Measurements from ENCODE around the gene SOAT2. TPM values are rescaled to one million over a fixed set of nuclear protein-coding genes. Genes with fewer than 3 reads are reported as not detected.
"Not testable (repeated sequence)": the region's sequence is repeated elsewhere in the genome, so short reads cannot be mapped to it uniquely, and the experiment has no call there.

Gene SOAT2
- total and polyA plus RNA-seq, 2 donors: 0.61 to 0.71 TPM

DNA sequence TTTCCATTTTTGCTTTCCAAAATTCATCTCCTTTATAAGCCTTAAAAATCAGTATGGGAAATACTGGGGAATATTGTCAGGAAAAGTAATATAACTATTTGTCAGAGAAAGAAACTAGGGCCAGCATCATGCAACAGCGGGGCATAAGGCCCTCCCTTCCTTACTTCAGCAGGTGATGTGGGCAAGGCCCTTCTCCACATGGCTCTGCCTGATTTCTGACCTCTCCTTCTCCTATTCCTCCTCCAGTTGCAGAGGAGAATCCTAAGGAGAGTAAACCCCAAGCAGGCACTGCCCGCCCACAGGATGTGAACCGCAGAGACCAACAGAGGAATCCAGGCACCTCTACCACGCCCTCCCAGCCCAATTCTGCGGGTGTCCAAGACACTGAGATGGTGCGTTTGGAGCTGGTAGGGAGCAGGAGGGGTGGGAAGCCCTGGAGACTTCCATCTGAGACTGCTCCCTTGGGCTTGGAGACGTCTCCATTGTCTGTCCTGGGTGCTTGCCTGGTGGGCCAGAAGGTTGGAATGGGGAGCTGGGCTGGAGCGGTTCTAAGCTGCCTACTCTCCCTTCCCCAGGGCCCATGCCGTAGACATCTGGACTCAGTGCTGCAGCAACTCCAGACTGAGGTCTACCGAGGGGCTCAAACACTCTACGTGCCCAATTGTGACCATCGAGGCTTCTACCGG, 2.7 kb upstream of the SOAT2 start:
- no peak for DNase-seq (ENCODE audit: low read depth in 6 of 9, low spot score in 9 of 9)

GRCh38 chr12:53101266-53101665, 2.0 kb upstream of the SOAT2 start:
- peaks cover 16 to 56% of the 10 kb centered on the region in 2 donors for H3K4me1 ChIP-seq (ENCODE audit: control insufficient read depth in 2 of 2, insufficient read depth in 2 of 2, low read length in 2 of 2)
- WGBS: 97% methylated on average over 7 of the region's 7 CpGs

More for the DNA sequence above, 2.7 kb upstream of the SOAT2 start:
- 94% methylated on average over 13 of the region's 13 CpGs for WGBS
- Histone ChIP-seq H3K36me3 (ENCODE audit: control insufficient read depth in 2 of 2, insufficient read depth in 2 of 2, low read length in 1 of 2) (no peaks in the 10 kb centered on the region), H3K4me1 (ENCODE audit: control insufficient read depth in 2 of 2, insufficient read depth in 2 of 2, low read length in 2 of 2) (peaks cover 16 to 56% of the 10 kb centered on the region in 2 donors), H3K27ac (ENCODE audit: low read depth in 1 of 2, low read length in 1 of 2) (no peak overlapping the region), H3K9me3 (ENCODE audit: control insufficient read depth in 2 of 2, insufficient read depth in 1 of 2, low read length in 1 of 2) (no peaks in the 10 kb centered on the region), H3K4me3 (ENCODE audit: low read length in 2 of 2) (no peak overlapping the region), H3K27me3 (ENCODE audit: control insufficient read depth in 2 of 2, insufficient read depth in 1 of 2, low read length in 1 of 2) (peaks cover 14 to 37% of the 10 kb centered on the region in 2 donors)

GRCh38 chr12:53101931-53102781, 1.1 kb upstream of the SOAT2 start:
- Histone ChIP-seq H3K36me3 (ENCODE audit: control insufficient read depth in 2 of 2, insufficient read depth in 2 of 2, low read length in 1 of 2) (no peaks in the 10 kb centered on the region), H3K27ac (ENCODE audit: low read depth in 1 of 2, low read length in 1 of 2) (peak overlapping the region in 1 of 2 donors; percentile 72), H3K27me3 (ENCODE audit: control insufficient read depth in 2 of 2, insufficient read depth in 1 of 2, low read length in 1 of 2) (peaks cover 8 to 22% of the 10 kb centered on the region in 2 donors), H3K4me1 (ENCODE audit: control insufficient read depth in 2 of 2, insufficient read depth in 2 of 2, low read length in 2 of 2) (peaks cover 16 to 52% of the 10 kb centered on the region in 2 donors), H3K9me3 (ENCODE audit: control insufficient read depth in 2 of 2, insufficient read depth in 1 of 2, low read length in 1 of 2) (no peaks in the 10 kb centered on the region), H3K4me3 (ENCODE audit: low read length in 2 of 2) (no peak overlapping the region)
- WGBS: 92% methylated on average over 12 of the region's 12 CpGs
- DNase-seq (ENCODE audit: low read depth in 6 of 9, low spot score in 9 of 9): peak in 1 of 9 donors; percentile 26

More at GRCh38 chr12:53101266-53101665, 2.0 kb upstream of the SOAT2 start:
- Histone ChIP-seq H3K4me3 (ENCODE audit: low read length in 2 of 2) (no peak overlapping the region), H3K27me3 (ENCODE audit: control insufficient read depth in 2 of 2, insufficient read depth in 1 of 2, low read length in 1 of 2) (peaks cover 14 to 31% of the 10 kb centered on the region in 2 donors), H3K9me3 (ENCODE audit: control insufficient read depth in 2 of 2, insufficient read depth in 1 of 2, low read length in 1 of 2) (no peaks in the 10 kb centered on the region), H3K27ac (ENCODE audit: low read depth in 1 of 2, low read length in 1 of 2) (no peak overlapping the region), H3K36me3 (ENCODE audit: control insufficient read depth in 2 of 2, insufficient read depth in 2 of 2, low read length in 1 of 2) (no peaks in the 10 kb centered on the region)
- DNase-seq (ENCODE audit: low read depth in 6 of 9, low spot score in 9 of 9): no peak

DNA sequence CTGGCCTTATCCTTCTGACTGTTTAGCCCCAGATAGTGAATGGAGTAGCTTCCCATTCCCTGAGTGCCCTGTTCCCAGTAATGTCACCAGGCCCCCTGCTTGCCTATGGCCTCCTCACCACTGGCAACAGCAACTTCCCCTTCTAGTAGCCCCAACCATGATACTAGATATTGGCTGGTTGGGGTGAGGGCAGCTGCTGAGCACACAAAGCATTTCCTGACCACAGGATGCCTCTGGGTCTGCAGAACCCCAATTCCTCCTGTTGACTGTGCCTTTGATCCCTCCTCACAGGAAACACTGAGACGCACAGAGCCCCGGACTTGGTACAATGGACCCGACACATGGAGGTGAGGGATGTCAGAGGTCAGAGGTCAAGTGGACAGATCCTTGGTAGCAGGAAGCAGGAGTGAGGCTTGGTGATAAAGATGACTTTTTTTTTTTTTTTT, 597 bp downstream of the SOAT2 start:
- peaks cover 2 to 5% of the 10 kb centered on the region in 2 donors for H3K27me3 ChIP-seq (ENCODE audit: control insufficient read depth in 2 of 2, insufficient read depth in 1 of 2, low read length in 1 of 2)
- H3K4me1 ChIP-seq (ENCODE audit: control insufficient read depth in 2 of 2, insufficient read depth in 2 of 2, low read length in 2 of 2): peaks cover 9 to 37% of the 10 kb centered on the region in 2 donors
- peak overlapping the region in 1 of 2 donors; percentile 72 for H3K27ac ChIP-seq (ENCODE audit: low read depth in 1 of 2, low read length in 1 of 2)
- no peaks in the 10 kb centered on the region for H3K9me3 ChIP-seq (ENCODE audit: control insufficient read depth in 2 of 2, insufficient read depth in 1 of 2, low read length in 1 of 2)
- H3K4me3 ChIP-seq (ENCODE audit: low read length in 2 of 2): no peak overlapping the region
- no peaks in the 10 kb centered on the region for H3K36me3 ChIP-seq (ENCODE audit: control insufficient read depth in 2 of 2, insufficient read depth in 2 of 2, low read length in 1 of 2)
- DNase-seq (ENCODE audit: low read depth in 6 of 9, low spot score in 9 of 9): peak in 1 of 9 donors; percentile 49
- 10% methylated on average over 3 of the region's 3 CpGs for WGBS

DNA sequence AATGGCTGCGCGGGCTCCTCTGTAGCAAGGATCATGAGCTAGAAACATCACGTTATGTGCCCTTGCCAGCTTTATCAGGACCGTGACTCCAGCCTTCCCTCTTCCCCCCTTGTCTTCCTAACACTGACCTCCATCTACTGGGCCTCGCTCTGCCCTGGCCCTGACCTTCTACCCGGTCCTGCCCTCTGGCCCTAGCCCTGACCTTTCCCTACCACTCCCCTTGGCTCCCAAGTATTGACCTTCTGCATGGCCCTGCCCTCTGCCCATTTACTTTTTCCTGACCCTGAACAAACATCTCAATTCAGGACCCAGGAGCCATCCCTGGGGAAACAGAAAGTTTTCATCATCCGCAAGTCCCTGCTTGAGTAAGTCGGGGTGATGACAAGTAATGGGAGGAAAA, 2.0 kb downstream of the SOAT2 start:
- no peak for DNase-seq (ENCODE audit: low read depth in 6 of 9, low spot score in 9 of 9)
- H3K4me3 ChIP-seq (ENCODE audit: low read length in 2 of 2): no peak overlapping the region
- no peak overlapping the region for H3K27ac ChIP-seq (ENCODE audit: low read depth in 1 of 2, low read length in 1 of 2)
- no peaks in the 10 kb centered on the region for H3K36me3 ChIP-seq (ENCODE audit: control insufficient read depth in 2 of 2, insufficient read depth in 2 of 2, low read length in 1 of 2)
- peaks cover 9 to 29% of the 10 kb centered on the region in 2 donors for H3K4me1 ChIP-seq (ENCODE audit: control insufficient read depth in 2 of 2, insufficient read depth in 2 of 2, low read length in 2 of 2)
- no peaks in the 10 kb centered on the region for H3K27me3 ChIP-seq (ENCODE audit: control insufficient read depth in 2 of 2, insufficient read depth in 1 of 2, low read length in 1 of 2)
- WGBS: 96% methylated on average over 8 of the region's 8 CpGs
- no peaks in the 10 kb centered on the region for H3K9me3 ChIP-seq (ENCODE audit: control insufficient read depth in 2 of 2, insufficient read depth in 1 of 2, low read length in 1 of 2)

DNA sequence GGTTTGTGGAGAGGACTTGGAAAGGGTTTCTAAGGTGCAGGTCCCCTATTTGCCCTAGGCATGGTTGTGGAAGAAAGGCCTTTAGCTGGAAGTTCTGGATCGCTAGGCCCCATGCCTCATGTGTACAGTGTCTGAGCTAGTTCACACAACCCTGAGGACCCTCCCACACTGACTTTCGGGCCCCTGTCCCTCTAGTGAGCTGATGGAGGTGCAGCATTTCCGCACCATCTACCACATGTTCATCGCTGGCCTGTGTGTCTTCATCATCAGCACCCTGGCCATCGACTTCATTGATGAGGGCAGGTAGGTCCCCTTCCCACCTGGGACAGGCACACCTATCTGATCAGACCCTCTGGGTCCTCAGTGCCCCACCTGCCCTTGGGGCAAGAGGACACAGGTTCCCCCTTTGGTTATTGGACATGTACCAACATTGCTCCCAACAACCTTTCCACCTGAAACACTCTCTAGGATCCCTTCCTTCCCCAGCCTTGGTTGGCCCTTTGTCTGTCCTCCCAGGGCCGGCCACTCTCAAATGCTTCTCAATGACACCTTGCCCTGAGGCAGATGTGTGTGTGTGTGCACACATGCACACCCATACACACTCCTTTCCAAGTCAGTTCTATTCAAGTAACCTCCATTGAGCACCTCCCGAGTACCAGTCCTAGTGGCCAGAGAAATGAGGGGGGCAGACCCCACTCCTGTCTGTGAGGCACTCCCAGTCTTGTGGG, 2.6 kb downstream of the SOAT2 start:
- H3K27ac ChIP-seq (ENCODE audit: low read depth in 1 of 2, low read length in 1 of 2): no peak overlapping the region
- no peaks in the 10 kb centered on the region for H3K27me3 ChIP-seq (ENCODE audit: control insufficient read depth in 2 of 2, insufficient read depth in 1 of 2, low read length in 1 of 2)
- H3K9me3 ChIP-seq (ENCODE audit: control insufficient read depth in 2 of 2, insufficient read depth in 1 of 2, low read length in 1 of 2): no peaks in the 10 kb centered on the region
- no peaks in the 10 kb centered on the region for H3K36me3 ChIP-seq (ENCODE audit: control insufficient read depth in 2 of 2, insufficient read depth in 2 of 2, low read length in 1 of 2)
- 97% methylated on average over 7 of the region's 7 CpGs for WGBS
- H3K4me1 ChIP-seq (ENCODE audit: control insufficient read depth in 2 of 2, insufficient read depth in 2 of 2, low read length in 2 of 2): peaks cover 9 to 29% of the 10 kb centered on the region in 2 donors
- H3K4me3 ChIP-seq (ENCODE audit: low read length in 2 of 2): no peak overlapping the region
- no peak for DNase-seq (ENCODE audit: low read depth in 6 of 9, low spot score in 9 of 9)

DNA sequence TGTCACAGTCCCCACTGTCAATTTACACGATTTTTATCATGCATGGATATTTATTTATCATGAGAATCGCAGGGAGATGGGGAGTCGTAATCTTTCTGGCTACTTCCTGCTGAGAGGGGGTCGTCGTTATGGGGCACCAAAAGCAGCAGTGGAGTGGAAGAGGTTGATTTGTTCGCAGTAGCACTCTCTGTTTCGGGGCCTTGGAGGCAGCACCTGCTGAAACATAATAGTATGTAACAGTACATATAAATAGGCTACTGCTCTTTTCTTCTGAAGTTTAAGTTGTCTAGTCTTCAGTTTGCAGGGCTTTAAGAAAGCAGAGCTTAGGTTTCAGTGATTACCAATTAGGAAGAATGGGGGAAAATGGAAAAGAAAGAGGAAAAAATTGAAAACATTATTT, 3.8 kb downstream of the SOAT2 start:
- Histone ChIP-seq H3K4me3 (ENCODE audit: low read length in 2 of 2) (no peak overlapping the region), H3K4me1 (ENCODE audit: control insufficient read depth in 2 of 2, insufficient read depth in 2 of 2, low read length in 2 of 2) (peaks cover 9 to 20% of the 10 kb centered on the region in 2 donors), H3K27me3 (ENCODE audit: control insufficient read depth in 2 of 2, insufficient read depth in 1 of 2, low read length in 1 of 2) (no peaks in the 10 kb centered on the region), H3K36me3 (ENCODE audit: control insufficient read depth in 2 of 2, insufficient read depth in 2 of 2, low read length in 1 of 2) (no peaks in the 10 kb centered on the region), H3K27ac (ENCODE audit: low read depth in 1 of 2, low read length in 1 of 2) (no peak overlapping the region), H3K9me3 (ENCODE audit: control insufficient read depth in 2 of 2, insufficient read depth in 1 of 2, low read length in 1 of 2) (no peaks in the 10 kb centered on the region)
- DNase-seq (ENCODE audit: low read depth in 6 of 9, low spot score in 9 of 9): no peak
- 92% methylated on average over 7 of the region's 7 CpGs for WGBS

DNA sequence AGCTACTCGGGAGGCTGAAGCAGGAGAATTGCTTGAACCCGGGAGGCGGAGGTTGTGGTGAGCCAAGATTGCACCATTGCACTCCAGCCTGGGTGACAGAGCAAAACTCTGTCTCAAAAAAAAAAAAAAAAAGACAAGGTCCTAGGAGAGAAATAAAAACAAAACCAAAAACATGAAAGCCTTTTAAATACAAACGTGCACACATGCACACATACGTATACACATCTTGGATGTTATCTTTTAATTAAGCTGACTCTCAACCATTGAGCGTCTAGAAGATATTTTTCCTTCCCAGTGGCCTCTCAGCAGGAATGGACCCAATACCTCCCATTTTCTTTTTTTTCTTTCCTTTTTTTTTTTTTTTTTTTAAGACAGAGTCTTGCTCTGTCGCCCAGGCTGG, 9.1 kb downstream of the SOAT2 start:
- H3K36me3 ChIP-seq (ENCODE audit: control insufficient read depth in 2 of 2, insufficient read depth in 2 of 2, low read length in 1 of 2); H3K4me3 ChIP-seq (ENCODE audit: low read length in 2 of 2); DNase-seq (ENCODE audit: low read depth in 6 of 9, low spot score in 9 of 9); H3K4me1 ChIP-seq (ENCODE audit: control insufficient read depth in 2 of 2, insufficient read depth in 2 of 2, low read length in 2 of 2); H3K27ac ChIP-seq (ENCODE audit: low read depth in 1 of 2, low read length in 1 of 2); H3K9me3 ChIP-seq (ENCODE audit: control insufficient read depth in 2 of 2, insufficient read depth in 1 of 2, low read length in 1 of 2); H3K27me3 ChIP-seq (ENCODE audit: control insufficient read depth in 2 of 2, insufficient read depth in 1 of 2, low read length in 1 of 2): not testable (repeated sequence)
- WGBS: 98% methylated on average over 7 of the region's 7 CpGs

Data from thymus (tissue), 11 donors.